Activated naive CD8-positive, alpha-beta T cell treated with anti-CD3 and anti-CD28 coated beads for 36 hours (primary cell): ENCODE results near the gene ZNF319. TPM values are rescaled to one million over a fixed set of nuclear protein-coding genes. Genes with fewer than 3 reads are reported as not detected.
"Not testable (repeated sequence)": the region's sequence is repeated elsewhere in the genome, so short reads cannot be mapped to it uniquely, and the experiment has no call there.

Source experiments
- DNase-seq: peaks from one replicate; pipeline ENCODE4 v3.0.0; 2021
- H3K27ac Mint-ChIP-seq: one replicate; pipeline ENCODE4 v1.8.0; 2022; ENCODE audit warnings: mild to moderate bottlenecking, moderate library complexity, mixed read lengths
- H3K27me3 Mint-ChIP-seq: one replicate; pipeline ENCODE4 v1.8.0; 2022; ENCODE audit warnings: mild to moderate bottlenecking, mixed read lengths
- H3K36me3 Mint-ChIP-seq: one replicate; pipeline ENCODE4 v1.8.0; 2021; ENCODE audit warnings: mild to moderate bottlenecking, mixed read lengths
- H3K4me1 Mint-ChIP-seq: one replicate; pipeline ENCODE4 v1.8.0; 2021; ENCODE audit warnings: mixed read lengths
- H3K4me3 Mint-ChIP-seq: one replicate; pipeline ENCODE4 v1.8.0; 2022; ENCODE audit warnings: mild to moderate bottlenecking, moderate library complexity, mixed read lengths
- H3K9me3 Mint-ChIP-seq: one replicate; pipeline ENCODE4 v1.8.0; 2022; ENCODE audit warnings: mixed read lengths
- total RNA-seq, 2 experiments: library from RNA; stranded (reverse); gene quantifications; one replicate each; pipeline ENCODE4 v1.2.3, GENCODE V29; 2021

ZNF319 gene
- total RNA-seq, 2 experiments from 2014 or later = 6.8 to 7.2 TPM

GRCh38 chr16:57985204-57986181 is 15.0 kb downstream of the ZNF319 start:
- peak overlapping the region; percentile 91 for H3K4me3 Mint-ChIP-seq
- H3K27me3 Mint-ChIP-seq = no peaks in the 10 kb centered on the region
- peaks cover 6% of the 10 kb centered on the region for H3K4me1 Mint-ChIP-seq
- DNase-seq = no peak
- H3K36me3 Mint-ChIP-seq = no peaks in the 10 kb centered on the region
- no peaks in the 10 kb centered on the region for H3K9me3 Mint-ChIP-seq
- peak overlapping the region; percentile 34 for H3K27ac Mint-ChIP-seq

- DNase-seq = peak; percentile 94
- H3K36me3 Mint-ChIP-seq = no peaks in the 10 kb centered on the region
- H3K27me3 Mint-ChIP-seq = no peaks in the 10 kb centered on the region
- H3K27ac Mint-ChIP-seq = peak overlapping the region; percentile 34
- H3K9me3 Mint-ChIP-seq = no peaks in the 10 kb centered on the region
- H3K4me3 Mint-ChIP-seq = peak overlapping the region; percentile 91
- peaks cover 6% of the 10 kb centered on the region for H3K4me1 Mint-ChIP-seq
Observed at GRCh38 chr16:57984443-57985203, 15.8 kb downstream of the ZNF319 start.

DNA sequence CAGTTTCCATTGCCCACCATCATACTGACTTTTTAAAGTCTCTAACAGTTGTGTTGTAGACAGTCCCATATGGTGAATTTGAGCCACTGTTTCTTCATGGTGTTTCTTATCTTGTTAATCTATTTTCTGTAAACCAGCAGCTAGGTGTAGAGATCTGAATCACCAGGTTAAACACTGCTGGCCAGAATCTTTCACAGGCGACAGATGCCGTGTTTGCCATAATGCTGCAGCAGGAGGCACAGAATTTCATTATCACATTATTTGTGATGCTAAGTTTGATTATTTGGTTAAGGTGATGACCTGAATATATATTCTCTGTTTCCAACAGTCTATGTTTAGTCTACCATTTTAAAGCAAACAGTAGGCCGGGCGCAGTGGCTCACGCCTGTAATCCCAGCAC is 18.1 kb downstream of the ZNF319 start:
- Mint-ChIP-seq H3K4me3 (no peak overlapping the region), H3K36me3 (no peaks in the 10 kb centered on the region), H3K27me3 (no peaks in the 10 kb centered on the region), H3K27ac (no peak overlapping the region), H3K4me1 (peaks cover 6% of the 10 kb centered on the region), H3K9me3 (no peaks in the 10 kb centered on the region)
- no peak for DNase-seq

GRCh38 chr16:57981636-57982035 is 18.8 kb downstream of the ZNF319 start:
- H3K9me3 Mint-ChIP-seq = no peaks in the 10 kb centered on the region
- no peak overlapping the region for H3K27ac Mint-ChIP-seq
- no peaks in the 10 kb centered on the region for H3K27me3 Mint-ChIP-seq

DNA sequence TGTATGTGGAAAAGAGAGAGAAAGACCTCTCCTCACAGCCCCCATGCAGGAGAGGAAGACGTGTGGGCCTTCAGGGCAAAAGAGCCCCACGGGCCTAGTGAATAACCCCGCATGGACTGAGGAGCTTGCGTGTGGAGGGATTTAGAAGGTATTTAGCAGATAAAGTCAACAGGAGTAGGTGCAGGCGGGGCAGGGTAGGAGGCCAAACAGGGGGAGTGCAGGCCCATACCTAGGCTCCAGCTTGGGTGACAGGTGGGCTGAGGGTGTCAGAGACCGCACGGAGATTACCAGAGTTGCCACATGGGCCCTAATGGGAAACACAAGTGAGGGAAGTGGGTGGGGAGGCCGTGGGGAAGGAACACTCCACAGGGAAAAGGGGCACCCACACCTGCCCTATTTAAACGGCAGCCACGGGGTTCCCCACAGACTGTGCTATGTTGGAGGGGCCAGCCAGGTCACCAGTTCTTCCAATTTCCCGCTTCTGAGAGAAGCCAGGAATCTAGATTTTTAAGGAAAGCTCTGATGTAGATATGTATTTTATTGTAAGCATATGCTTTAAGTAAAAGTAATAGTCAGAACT is 21.4 kb downstream of the ZNF319 start:
- H3K4me3 Mint-ChIP-seq = no peak overlapping the region
- peaks cover under 1% of the 10 kb centered on the region for H3K4me1 Mint-ChIP-seq
- no peaks in the 10 kb centered on the region for H3K9me3 Mint-ChIP-seq
- no peaks in the 10 kb centered on the region for H3K27me3 Mint-ChIP-seq
- no peak overlapping the region for H3K27ac Mint-ChIP-seq
- no peaks in the 10 kb centered on the region for H3K36me3 Mint-ChIP-seq
- DNase-seq = no peak

More at GRCh38 chr16:57981636-57982035, 18.8 kb downstream of the ZNF319 start:
- no peak overlapping the region for H3K4me3 Mint-ChIP-seq
- no peak for DNase-seq
- no peaks in the 10 kb centered on the region for H3K36me3 Mint-ChIP-seq
- peaks cover 6% of the 10 kb centered on the region for H3K4me1 Mint-ChIP-seq

DNA sequence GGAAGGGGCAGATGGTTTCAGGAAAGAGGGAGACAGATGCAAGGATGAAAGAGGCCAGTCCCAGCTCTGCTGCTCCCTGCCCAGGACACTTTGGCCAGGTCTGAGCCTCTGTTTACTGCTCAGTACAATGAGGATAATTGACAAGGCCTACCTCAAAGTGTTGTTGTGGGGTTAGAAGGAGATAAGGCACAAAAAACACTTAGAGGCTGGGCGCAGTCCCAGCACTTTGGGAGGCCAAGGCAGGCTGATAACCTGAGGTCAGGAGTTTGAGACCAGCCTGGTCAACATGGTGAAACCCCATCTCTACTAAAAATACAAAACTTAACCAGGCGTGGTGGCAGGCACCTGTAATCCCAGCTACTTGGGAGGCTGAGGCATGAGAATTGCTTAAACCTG is 22.4 kb downstream of the ZNF319 start:
- not testable (repeated sequence) for H3K9me3 Mint-ChIP-seq, H3K4me1 Mint-ChIP-seq, H3K4me3 Mint-ChIP-seq, DNase-seq, H3K36me3 Mint-ChIP-seq, H3K27me3 Mint-ChIP-seq, H3K27ac Mint-ChIP-seq

GRCh38 chr16:57977418-57978069 is 22.9 kb downstream of the ZNF319 start:
- Mint-ChIP-seq H3K27me3 (no peaks in the 10 kb centered on the region), H3K4me3 (no peak overlapping the region), H3K36me3 (no peaks in the 10 kb centered on the region), H3K4me1 (no peaks in the 10 kb centered on the region), H3K27ac (no peak overlapping the region), H3K9me3 (no peaks in the 10 kb centered on the region)
- no peak for DNase-seq

GRCh38 chr16:57976331-57976796 is 24.1 kb downstream of the ZNF319 start:
- Mint-ChIP-seq H3K27ac (no peak overlapping the region), H3K4me1 (no peaks in the 10 kb centered on the region), H3K36me3 (no peaks in the 10 kb centered on the region), H3K4me3 (no peak overlapping the region), H3K27me3 (no peaks in the 10 kb centered on the region), H3K9me3 (no peaks in the 10 kb centered on the region)
- DNase-seq = no peak

- Mint-ChIP-seq H3K27me3 (no peaks in the 10 kb centered on the region), H3K4me3 (no peak overlapping the region)
Observed at GRCh38 chr16:57972306-57972705, 28.2 kb downstream of the ZNF319 start.

DNA sequence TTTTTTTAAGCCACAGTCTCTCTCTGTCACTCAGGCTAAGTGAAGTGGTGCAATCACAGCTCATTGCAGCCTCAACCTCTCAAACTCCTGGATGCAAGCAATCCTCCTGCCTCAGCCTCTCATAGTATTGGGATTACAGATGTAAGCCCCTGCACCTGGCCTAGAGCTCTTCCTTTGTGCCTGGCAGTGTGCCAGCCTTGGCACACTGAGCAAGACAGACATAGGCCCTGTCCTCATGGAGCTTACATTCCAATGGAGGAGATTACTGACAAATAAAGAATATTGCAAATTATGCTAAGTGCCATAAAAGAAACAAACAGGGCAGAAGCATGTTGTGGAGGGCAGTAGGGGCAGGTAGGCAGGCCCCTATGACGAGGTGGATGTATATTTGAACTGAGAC is 28.6 kb downstream of the ZNF319 start:
- H3K36me3 Mint-ChIP-seq = no peaks in the 10 kb centered on the region
- H3K27me3 Mint-ChIP-seq = no peaks in the 10 kb centered on the region
- DNase-seq = no peak
- no peak overlapping the region for H3K4me3 Mint-ChIP-seq
- no peaks in the 10 kb centered on the region for H3K9me3 Mint-ChIP-seq
- H3K27ac Mint-ChIP-seq = no peak overlapping the region
- no peaks in the 10 kb centered on the region for H3K4me1 Mint-ChIP-seq

More at GRCh38 chr16:57972306-57972705, 28.2 kb downstream of the ZNF319 start:
- H3K27ac Mint-ChIP-seq = no peak overlapping the region
- H3K4me1 Mint-ChIP-seq = no peaks in the 10 kb centered on the region
- H3K36me3 Mint-ChIP-seq = no peaks in the 10 kb centered on the region
- no peaks in the 10 kb centered on the region for H3K9me3 Mint-ChIP-seq
- DNase-seq = no peak

DNA sequence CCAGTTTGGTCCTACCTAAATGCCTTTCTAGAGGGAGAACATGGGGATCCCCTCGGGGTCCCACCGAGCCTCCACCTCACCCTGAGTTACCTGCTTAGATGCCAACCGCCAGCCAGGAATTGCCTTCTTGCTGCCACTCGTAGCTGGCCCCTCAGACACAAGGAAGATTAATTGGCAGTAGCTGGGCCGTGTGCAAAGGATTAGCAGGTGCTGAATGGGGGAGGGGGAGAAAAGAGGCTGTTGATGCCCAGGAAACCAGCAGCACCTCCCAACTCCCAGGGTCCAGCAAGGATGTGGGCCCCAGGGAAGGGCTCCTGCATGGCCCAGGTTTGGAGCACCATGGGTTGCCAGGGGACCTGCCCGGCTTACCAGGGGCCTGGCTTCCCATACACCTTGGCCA is 29.5 kb downstream of the ZNF319 start, which contains the start of gene CNGB1:
Gene CNGB1, minus strand, starts transcription at position 159 of the 400 bp plus-strand sequence. CDS start 3,842 bp downstream, outside the sequence.
- H3K9me3 Mint-ChIP-seq = no peaks in the 10 kb centered on the region
- H3K27me3 Mint-ChIP-seq = no peaks in the 10 kb centered on the region
- H3K36me3 Mint-ChIP-seq = no peaks in the 10 kb centered on the region
- no peaks in the 10 kb centered on the region for H3K4me1 Mint-ChIP-seq
- H3K4me3 Mint-ChIP-seq = no peak within 1 kb of the TSS
- DNase-seq = no peak
- H3K27ac Mint-ChIP-seq = no peak within 1 kb of the TSS

GRCh38 chr16:57970319-57970718 is 30.2 kb downstream of the ZNF319 start:
- no peaks in the 10 kb centered on the region for H3K9me3 Mint-ChIP-seq
- H3K4me3 Mint-ChIP-seq = no peak overlapping the region
- DNase-seq = no peak
- H3K27me3 Mint-ChIP-seq = no peaks in the 10 kb centered on the region
- no peak overlapping the region for H3K27ac Mint-ChIP-seq
- no peaks in the 10 kb centered on the region for H3K36me3 Mint-ChIP-seq
- H3K4me1 Mint-ChIP-seq = no peaks in the 10 kb centered on the region

GRCh38 chr16:57969451-57970123 is 30.9 kb downstream of the ZNF319 start:
- no peaks in the 10 kb centered on the region for H3K4me1 Mint-ChIP-seq
- H3K4me3 Mint-ChIP-seq = no peak overlapping the region
- DNase-seq = no peak
- no peaks in the 10 kb centered on the region for H3K36me3 Mint-ChIP-seq
- H3K27me3 Mint-ChIP-seq = no peaks in the 10 kb centered on the region
- no peak overlapping the region for H3K27ac Mint-ChIP-seq
- H3K9me3 Mint-ChIP-seq = no peaks in the 10 kb centered on the region

DNA sequence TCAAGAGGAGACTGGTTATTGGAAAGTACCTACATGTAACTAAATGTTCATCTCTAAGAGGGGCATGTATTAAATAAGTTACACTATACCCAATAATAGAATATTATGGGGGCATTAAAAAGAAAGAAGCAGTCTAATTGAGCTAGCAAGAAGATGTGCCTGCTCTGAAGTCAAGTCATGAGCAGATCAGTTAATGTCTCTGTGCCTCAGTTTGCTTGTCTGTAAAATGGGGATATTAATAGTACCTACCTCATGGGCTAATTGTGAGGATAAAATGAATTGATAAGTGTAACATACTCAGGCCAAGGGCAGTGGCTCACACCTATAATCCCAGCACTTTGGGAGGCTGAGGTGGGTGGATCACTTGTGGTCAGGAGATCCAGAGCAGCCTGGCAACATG is 32.6 kb downstream of the ZNF319 start:
- no peak overlapping the region for H3K4me3 Mint-ChIP-seq
- no peak overlapping the region for H3K27ac Mint-ChIP-seq
- no peaks in the 10 kb centered on the region for H3K36me3 Mint-ChIP-seq
- H3K27me3 Mint-ChIP-seq = no peaks in the 10 kb centered on the region
- DNase-seq = no peak
- no peaks in the 10 kb centered on the region for H3K4me1 Mint-ChIP-seq
- no peaks in the 10 kb centered on the region for H3K9me3 Mint-ChIP-seq
